IPS-15b (cell line): ENCODE measurements around the gene CDYL2.

Experiments
- H3K27me3 ChIP-seq: one replicate; pipeline ENCODE4 v1.6.1; 2013; ENCODE audit warnings: low read length; ENCODE audit not compliant: control insufficient read depth, insufficient read depth
- H3K36me3 ChIP-seq: one replicate; pipeline ENCODE4 v1.6.1; 2013; ENCODE audit warnings: low read length; ENCODE audit not compliant: control insufficient read depth, insufficient read depth
- H3K4me1 ChIP-seq: one replicate; pipeline ENCODE4 v1.6.1; 2013; ENCODE audit warnings: mild to moderate bottlenecking, low read length; ENCODE audit not compliant: control insufficient read depth, insufficient read depth
- H3K4me3 ChIP-seq: one replicate; pipeline ENCODE4 v1.5.1; 2013; ENCODE audit warnings: low read depth, low read length
- H3K9ac ChIP-seq: one replicate; pipeline ENCODE4 v1.6.1; 2013; ENCODE audit warnings: low read depth, mild to moderate bottlenecking, low read length
- H3K9me3 ChIP-seq: one replicate; pipeline ENCODE4 v1.6.1; 2013; ENCODE audit warnings: mild to moderate bottlenecking, low read length; ENCODE audit not compliant: control insufficient read depth, insufficient read depth

CDYL2 gene

DNA sequence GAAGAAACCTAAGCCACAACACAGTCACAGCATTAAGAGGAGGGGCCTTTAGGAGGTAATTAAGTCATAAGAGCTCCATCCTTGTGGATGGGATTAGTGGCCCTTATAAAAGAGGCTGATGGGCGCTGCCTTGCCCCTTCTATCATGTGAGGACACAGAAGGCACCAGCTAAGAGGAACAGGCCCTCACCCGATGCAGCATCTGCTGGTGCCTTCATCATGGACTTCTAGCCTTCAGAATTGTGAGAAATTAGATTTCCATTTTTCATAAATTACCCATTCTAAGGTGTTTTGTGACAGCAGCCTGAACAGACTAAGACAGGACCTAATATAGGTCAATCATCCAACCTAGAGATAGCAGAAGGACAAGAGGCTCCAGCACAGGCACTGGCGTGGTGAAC lies 120.8 kb downstream of the CDYL2 start:
- H3K27me3 ChIP-seq: no peaks in the 10 kb centered on the region
- H3K9ac ChIP-seq: no peak overlapping the region
- H3K9me3 ChIP-seq: no peaks in the 10 kb centered on the region
- no peaks in the 10 kb centered on the region for H3K36me3 ChIP-seq
- no peak overlapping the region for H3K4me3 ChIP-seq
- H3K4me1 ChIP-seq: no peaks in the 10 kb centered on the region

DNA sequence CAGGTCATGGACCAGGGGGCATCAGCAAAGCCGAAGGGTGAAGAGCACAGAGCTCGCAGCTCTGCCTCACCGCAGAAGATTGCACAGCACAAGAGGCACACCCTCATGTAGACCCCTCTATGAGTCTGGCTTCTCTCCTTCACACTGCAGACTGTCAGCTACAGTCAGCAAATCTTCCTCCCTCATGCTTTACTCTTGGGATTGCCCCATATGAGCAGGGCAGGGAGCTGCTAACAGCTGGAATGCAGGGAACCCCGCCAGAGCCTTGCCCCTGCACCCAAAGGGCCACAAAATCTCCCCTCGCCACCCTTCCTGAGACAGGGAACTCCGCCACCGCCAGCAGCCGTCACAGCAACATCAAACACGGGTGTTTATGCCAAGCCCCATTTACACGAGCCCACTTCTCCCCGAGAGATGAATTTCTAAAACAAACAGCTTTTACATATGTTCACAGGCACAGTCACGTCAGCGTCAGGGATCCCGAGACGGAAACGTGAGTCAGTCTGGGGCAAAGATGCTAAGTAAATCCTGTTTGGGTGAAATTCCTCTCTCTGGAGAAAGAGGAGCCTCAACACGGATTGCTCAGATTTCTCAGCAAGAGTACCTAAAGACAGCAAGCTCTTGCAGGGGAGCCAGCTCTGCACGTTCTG lies 121.9 kb downstream of the CDYL2 start:
- Histone ChIP-seq H3K4me1 (no peaks in the 10 kb centered on the region), H3K9me3 (no peaks in the 10 kb centered on the region), H3K36me3 (no peaks in the 10 kb centered on the region), H3K27me3 (no peaks in the 10 kb centered on the region), H3K9ac (no peak overlapping the region), H3K4me3 (no peak overlapping the region)

DNA sequence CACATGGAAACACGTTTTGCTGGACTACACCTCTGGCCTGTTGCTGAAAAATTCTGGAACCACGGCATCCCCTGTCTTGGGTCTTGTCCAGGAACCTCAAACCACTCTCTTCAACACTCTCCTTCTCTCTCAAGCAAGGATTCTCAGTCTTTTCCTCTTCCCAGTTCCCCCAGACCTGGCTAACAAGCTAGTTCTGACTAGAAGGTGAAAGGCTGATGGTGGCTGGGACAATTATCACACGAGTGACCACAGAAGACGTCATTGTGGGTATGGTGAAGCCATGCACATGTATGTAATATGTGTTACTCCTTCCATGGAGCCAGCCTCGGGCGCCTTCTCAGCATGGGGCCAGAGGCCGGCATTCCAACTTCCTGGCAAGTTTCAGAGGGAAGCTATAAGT lies 123.0 kb downstream of the CDYL2 start:
- H3K4me1 ChIP-seq: no peaks in the 10 kb centered on the region
- no peaks in the 10 kb centered on the region for H3K27me3 ChIP-seq
- H3K9ac ChIP-seq: no peak overlapping the region
- H3K9me3 ChIP-seq: no peaks in the 10 kb centered on the region
- H3K4me3 ChIP-seq: no peak overlapping the region
- no peaks in the 10 kb centered on the region for H3K36me3 ChIP-seq

DNA sequence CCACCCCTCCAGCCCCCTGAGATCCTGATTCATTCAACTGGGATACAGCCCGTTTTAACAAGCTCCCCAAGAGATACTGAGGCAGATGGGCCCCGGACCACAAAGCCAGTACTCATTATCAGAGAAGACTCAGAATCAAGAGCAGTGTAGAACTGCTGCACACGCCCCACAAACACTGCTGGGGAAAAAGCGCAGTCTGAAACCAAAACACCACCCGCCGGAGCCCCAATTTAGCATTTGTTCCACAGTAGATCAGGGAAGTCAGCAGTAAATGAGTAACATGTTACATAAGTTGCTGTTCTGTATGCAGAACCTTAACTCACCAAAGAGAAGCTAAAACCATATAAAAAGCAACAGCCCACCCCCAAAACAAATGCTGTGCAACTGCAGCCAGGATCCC lies 123.6 kb downstream of the CDYL2 start:
- no peaks in the 10 kb centered on the region for H3K36me3 ChIP-seq
- no peak overlapping the region for H3K9ac ChIP-seq
- H3K9me3 ChIP-seq: no peaks in the 10 kb centered on the region
- no peaks in the 10 kb centered on the region for H3K27me3 ChIP-seq
- H3K4me1 ChIP-seq: no peaks in the 10 kb centered on the region
- H3K4me3 ChIP-seq: no peak overlapping the region

DNA sequence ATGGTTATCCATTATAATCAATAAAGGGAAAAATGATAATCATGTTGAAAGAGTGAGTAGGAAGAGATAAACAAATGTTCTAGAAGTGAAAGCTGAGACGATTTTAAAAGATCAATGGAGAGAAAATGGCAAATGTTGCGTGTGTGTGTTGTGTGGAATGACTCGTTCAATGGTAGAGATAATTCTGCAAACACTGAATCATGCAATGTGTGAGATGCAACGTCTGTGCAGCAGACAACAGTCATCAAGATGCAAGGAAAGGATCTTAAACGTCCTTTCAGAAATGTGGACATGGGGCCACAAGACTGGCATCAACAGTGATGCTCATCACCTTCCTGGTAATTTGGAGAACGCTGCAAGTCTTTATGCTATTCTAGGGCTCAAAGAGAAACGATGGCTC lies 124.4 kb downstream of the CDYL2 start:
- no peaks in the 10 kb centered on the region for H3K9me3 ChIP-seq
- H3K4me1 ChIP-seq: no peaks in the 10 kb centered on the region
- H3K9ac ChIP-seq: no peak overlapping the region
- no peaks in the 10 kb centered on the region for H3K27me3 ChIP-seq
- H3K4me3 ChIP-seq: no peak overlapping the region
- no peaks in the 10 kb centered on the region for H3K36me3 ChIP-seq

GRCh38 chr16:80674884-80675283 lies 129.5 kb downstream of the CDYL2 start:
- Histone ChIP-seq H3K4me3 (no peak overlapping the region), H3K27me3 (no peaks in the 10 kb centered on the region), H3K4me1 (peaks cover 4% of the 10 kb centered on the region), H3K9me3 (no peaks in the 10 kb centered on the region), H3K9ac (no peak overlapping the region), H3K36me3 (no peaks in the 10 kb centered on the region)

GRCh38 chr16:80672379-80672778 lies 132.0 kb downstream of the CDYL2 start:
- peaks cover 4% of the 10 kb centered on the region for H3K4me1 ChIP-seq

DNA sequence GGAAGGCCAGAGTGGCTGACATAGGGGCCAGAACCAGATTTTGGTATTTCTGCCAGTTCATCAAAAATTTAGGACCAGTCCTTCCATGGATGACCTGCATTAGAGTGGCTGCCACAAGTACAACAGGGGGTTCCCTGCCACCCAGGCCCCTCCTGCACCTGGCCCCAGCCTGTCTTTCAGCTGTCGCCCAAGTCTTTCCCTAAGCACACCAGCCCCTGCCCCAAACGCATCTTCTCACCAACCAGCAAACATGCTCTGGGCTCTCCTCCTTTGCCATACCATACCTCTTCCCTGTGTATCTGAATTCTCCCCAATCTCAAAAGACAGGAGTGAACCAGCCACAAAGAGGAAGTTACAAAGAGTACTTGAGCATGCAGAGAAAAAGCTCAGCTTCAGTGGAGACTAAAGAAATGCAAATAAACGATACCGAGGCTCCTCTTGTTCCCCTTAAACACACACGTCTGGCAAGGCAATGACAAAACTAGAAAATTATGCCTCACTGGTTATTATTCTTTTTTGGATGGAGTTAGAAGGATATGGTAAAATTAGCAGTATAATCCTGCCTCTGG lies 133.0 kb downstream of the CDYL2 start:
- H3K27me3 ChIP-seq: no peaks in the 10 kb centered on the region
- H3K9ac ChIP-seq: no peak overlapping the region
- no peaks in the 10 kb centered on the region for H3K9me3 ChIP-seq
- H3K36me3 ChIP-seq: peaks cover 3% of the 10 kb centered on the region
- H3K4me3 ChIP-seq: no peak overlapping the region
- H3K4me1 ChIP-seq: peaks cover 10% of the 10 kb centered on the region

More at GRCh38 chr16:80672379-80672778, 132.0 kb downstream of the CDYL2 start:
- Histone ChIP-seq H3K9me3 (no peaks in the 10 kb centered on the region), H3K4me3 (no peak overlapping the region), H3K9ac (no peak overlapping the region), H3K36me3 (peaks cover 3% of the 10 kb centered on the region), H3K27me3 (no peaks in the 10 kb centered on the region)

DNA sequence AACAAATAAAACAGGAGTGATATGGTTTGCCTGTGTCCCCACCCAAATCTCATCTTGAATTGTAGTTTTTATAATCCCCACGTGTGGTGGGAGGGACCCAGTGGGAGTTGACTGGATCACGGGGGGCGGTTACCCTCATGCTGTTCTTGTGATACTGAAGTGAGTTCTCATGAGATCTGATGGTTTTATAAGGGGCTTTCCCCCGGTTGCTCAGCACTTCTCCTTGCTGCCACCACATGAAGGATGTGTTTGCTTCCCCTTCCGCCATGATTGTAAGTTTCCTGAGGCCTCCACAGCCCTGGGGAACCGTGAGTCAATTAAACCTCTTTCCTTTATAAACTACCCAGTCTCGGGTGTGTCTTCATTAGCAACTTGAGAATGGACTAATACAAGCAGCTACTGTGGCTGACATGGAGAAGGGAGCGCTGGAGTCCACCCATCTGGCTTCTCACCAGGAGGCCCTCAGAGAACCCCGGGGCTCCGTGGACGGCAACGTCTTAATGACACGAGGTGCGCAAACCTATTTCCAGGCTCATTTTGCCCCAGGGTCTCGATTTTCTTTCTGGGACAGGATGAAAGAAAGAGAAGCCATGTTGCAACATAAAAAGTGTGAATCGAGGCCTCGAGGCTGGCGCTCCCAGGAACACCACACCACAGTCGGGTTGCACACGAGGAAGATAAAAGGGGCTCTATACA lies 134.1 kb downstream of the CDYL2 start:
- Histone ChIP-seq H3K27me3 (peaks cover 2% of the 10 kb centered on the region), H3K4me1 (peaks cover 10% of the 10 kb centered on the region), H3K9me3 (no peaks in the 10 kb centered on the region), H3K9ac (no peak overlapping the region), H3K36me3 (peaks cover 3% of the 10 kb centered on the region), H3K4me3 (no peak overlapping the region)

DNA sequence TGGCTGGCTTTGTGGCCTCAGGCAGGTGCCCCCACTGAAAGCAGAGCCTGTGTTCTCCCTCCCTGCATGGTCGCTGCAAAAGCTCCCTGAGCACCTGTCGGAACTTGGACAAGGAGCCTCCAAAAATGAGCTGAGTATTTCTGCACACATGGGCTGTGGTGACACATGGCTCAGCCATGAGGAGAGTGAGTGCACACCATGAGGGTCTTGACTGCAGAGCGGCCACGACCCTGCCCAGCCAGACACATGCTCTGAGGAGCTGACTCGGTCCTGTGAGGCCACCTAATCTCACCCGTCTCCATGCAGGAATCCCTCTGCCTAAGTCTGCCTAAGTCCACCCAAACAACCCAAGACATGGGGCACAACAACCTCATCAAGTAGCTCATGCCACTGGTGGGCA lies 134.7 kb downstream of the CDYL2 start:
- peaks cover 3% of the 10 kb centered on the region for H3K36me3 ChIP-seq
- no peak overlapping the region for H3K4me3 ChIP-seq
- H3K9ac ChIP-seq: no peak overlapping the region
- peaks cover 10% of the 10 kb centered on the region for H3K4me1 ChIP-seq
- no peaks in the 10 kb centered on the region for H3K9me3 ChIP-seq
- peaks cover 2% of the 10 kb centered on the region for H3K27me3 ChIP-seq

- H3K4me3 ChIP-seq: no peak overlapping the region
- no peaks in the 10 kb centered on the region for H3K9me3 ChIP-seq
- H3K9ac ChIP-seq: no peak overlapping the region
- peaks cover 2% of the 10 kb centered on the region for H3K27me3 ChIP-seq
- peaks cover 3% of the 10 kb centered on the region for H3K36me3 ChIP-seq
- peaks cover 10% of the 10 kb centered on the region for H3K4me1 ChIP-seq
Observed at GRCh38 chr16:80667925-80668324, 136.5 kb downstream of the CDYL2 start.

DNA sequence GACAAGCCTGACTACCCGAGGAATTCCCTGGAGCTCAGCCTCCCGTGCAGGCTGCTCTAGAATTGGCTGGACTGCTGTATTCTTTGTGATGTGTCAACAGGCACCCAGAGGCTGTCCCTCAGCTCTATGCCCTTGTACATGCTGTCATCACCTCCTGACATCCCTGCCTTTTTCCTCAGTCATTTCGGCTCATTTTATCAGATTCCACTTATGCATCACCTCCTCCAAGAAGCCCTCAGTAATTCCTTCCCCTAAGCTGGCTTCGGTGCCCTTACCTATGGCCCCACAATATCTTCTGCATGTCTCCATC lies 137.2 kb downstream of the CDYL2 start:
- Histone ChIP-seq H3K9ac (no peak overlapping the region), H3K27me3 (peaks cover 2% of the 10 kb centered on the region), H3K36me3 (peaks cover 3% of the 10 kb centered on the region), H3K4me1 (peaks cover 10% of the 10 kb centered on the region), H3K9me3 (no peaks in the 10 kb centered on the region), H3K4me3 (no peak overlapping the region)
